ENCODE results near the gene HTR1D. TPM values are rescaled to one million over a fixed set of nuclear protein-coding genes. Genes with fewer than 3 reads are reported as not detected.
A peak's percentile ranks its signal among the peaks of the same experiment; 100 is the strongest.

Gene HTR1D
- total RNA-seq, 1 experiment from 2014 or later = 3.1 TPM

DNA sequence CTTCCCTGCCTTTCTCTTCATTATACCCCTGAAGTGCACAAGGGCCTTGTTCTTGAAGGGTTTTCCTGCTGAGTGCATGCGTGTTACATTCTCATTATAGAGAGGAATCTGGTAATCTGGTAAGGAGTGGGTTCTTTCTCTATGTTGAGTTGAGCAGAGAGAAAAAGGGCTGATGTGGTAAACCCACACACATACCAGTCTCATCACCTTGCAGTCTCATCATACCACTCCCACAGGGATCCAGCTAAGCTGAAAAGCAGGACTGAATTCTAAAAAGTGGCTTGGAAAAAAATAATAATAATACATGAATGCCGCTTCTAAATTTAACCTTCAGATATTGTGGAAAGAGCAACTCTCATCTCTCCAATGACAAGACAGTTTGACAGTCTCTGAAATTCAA, 10.5 kb upstream of the HTR1D start:
- Histone ChIP-seq H3T11ph (ENCODE audit: low read length) (no peak overlapping the region), H2BK15ac (ENCODE audit: low read depth, low read length) (no peak overlapping the region), H4K5ac (ENCODE audit: insufficient read length, low read depth, low read length) (no peak overlapping the region), H3K18ac (ENCODE audit: insufficient read length, low read depth, low read length) (no peak overlapping the region), H3K4ac (ENCODE audit: low read depth, low read length) (no peak overlapping the region), H3K79me2 (ENCODE audit: insufficient read depth, low read length) (no peaks in the 10 kb centered on the region), H3K9me3 (ENCODE audit: control insufficient read depth, low read depth, low read length) (no peaks in the 10 kb centered on the region), H3K23ac (ENCODE audit: insufficient read length, low read depth, low read length) (no peak overlapping the region), H2BK120ac (ENCODE audit: low read depth, low read length, poor library complexity, severe bottlenecking) (no peak overlapping the region), H4K91ac (ENCODE audit: insufficient read length, low read depth, low read length) (no peak overlapping the region), H3K9ac (ENCODE audit: extremely low read depth, insufficient read length, low read length) (no peak overlapping the region), H2AK5ac (ENCODE audit: insufficient read length, low read length) (no peak overlapping the region), H3K4me2 (ENCODE audit: insufficient read depth, insufficient read length, low read length) (no peak overlapping the region), H3K27ac (ENCODE audit: insufficient read length, low read depth, low read length) (no peak overlapping the region), H2AFZ (ENCODE audit: low read length) (no peak overlapping the region), H4K8ac (replicated peaks; ENCODE audit: insufficient read length, low read depth, low read length) (no peak overlapping the region), H4K20me1 (ENCODE audit: control insufficient read depth, insufficient read depth, insufficient read length) (peaks cover 4% of the 10 kb centered on the region), H3K27me3 (ENCODE audit: insufficient read depth, low read length) (no peaks in the 10 kb centered on the region), H2BK20ac (ENCODE audit: low read depth, low read length, poor library complexity, severe bottlenecking) (no peak overlapping the region), H3K4me1 (ENCODE audit: insufficient read depth, low read length) (peaks cover 4% of the 10 kb centered on the region; the same call in 1 of the 2 replicates), H2BK5ac (ENCODE audit: insufficient read length, low read length) (no peak overlapping the region), H3K79me1 (ENCODE audit: insufficient read depth, low read depth, low read length, poor library complexity, severe bottlenecking) (no peaks in the 10 kb centered on the region), H3K56ac (ENCODE audit: insufficient read length, low read depth, low read length) (no peak overlapping the region), H3K14ac (ENCODE audit: insufficient read depth, low read length) (no peak overlapping the region), H3K23me2 (ENCODE audit: insufficient read length, low read depth, low read length, poor library complexity, severe bottlenecking) (no peaks in the 10 kb centered on the region), H2BK12ac (ENCODE audit: insufficient read length, low read depth, low read length) (no peak overlapping the region)
- TF ChIP-seq, protein P1, sequence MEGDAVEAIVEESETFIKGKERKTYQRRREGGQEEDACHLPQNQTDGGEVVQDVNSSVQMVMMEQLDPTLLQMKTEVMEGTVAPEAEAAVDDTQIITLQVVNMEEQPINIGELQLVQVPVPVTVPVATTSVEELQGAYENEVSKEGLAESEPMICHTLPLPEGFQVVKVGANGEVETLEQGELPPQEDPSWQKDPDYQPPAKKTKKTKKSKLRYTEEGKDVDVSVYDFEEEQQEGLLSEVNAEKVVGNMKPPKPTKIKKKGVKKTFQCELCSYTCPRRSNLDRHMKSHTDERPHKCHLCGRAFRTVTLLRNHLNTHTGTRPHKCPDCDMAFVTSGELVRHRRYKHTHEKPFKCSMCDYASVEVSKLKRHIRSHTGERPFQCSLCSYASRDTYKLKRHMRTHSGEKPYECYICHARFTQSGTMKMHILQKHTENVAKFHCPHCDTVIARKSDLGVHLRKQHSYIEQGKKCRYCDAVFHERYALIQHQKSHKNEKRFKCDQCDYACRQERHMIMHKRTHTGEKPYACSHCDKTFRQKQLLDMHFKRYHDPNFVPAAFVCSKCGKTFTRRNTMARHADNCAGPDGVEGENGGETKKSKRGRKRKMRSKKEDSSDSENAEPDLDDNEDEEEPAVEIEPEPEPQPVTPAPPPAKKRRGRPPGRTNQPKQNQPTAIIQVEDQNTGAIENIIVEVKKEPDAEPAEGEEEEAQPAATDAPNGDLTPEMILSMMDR (conservative IDR thresholded peaks at IDR 0.05) = no peak
- no peak for DNase-seq
- H3K27me3 Mint-ChIP-seq (ENCODE audit: low read depth) = peaks cover 4% of the 10 kb centered on the region; the same call in 1 of the 2 replicates
- H3K4me1 Mint-ChIP-seq = peaks cover 26% of the 10 kb centered on the region in 2 experiments
- peaks cover 0 to 4% (median 0%) of the 10 kb centered on the region in 3 experiments; a peak in 2 of 7 replicates for H3K36me3 Mint-ChIP-seq (ENCODE audit: insufficient read depth in 1 of 3, low read depth in 3 of 3)
- 0 out of 7 replicates have a peak overlapping the region, but pooled peaks of 1 of the 3 experiments have one; percentile 15 for H3K27ac Mint-ChIP-seq
- H3K4me3 Mint-ChIP-seq = no peak overlapping the region
- WGBS (ENCODE audit: extremely low coverage, insufficient read length, low lambda C conversion rate) = no CpG with 5 or more reads among the region's 2 CpGs
- H3K9me3 Mint-ChIP-seq = peaks cover 0 to 2% of the 10 kb centered on the region in 2 experiments; a peak in 3 of 5 replicates

All from H9 (cell line).